Right renal pelvis (tissue), 4 donors: Measurements from ENCODE around the gene PAK2. TPM values are rescaled to one million over a fixed set of nuclear protein-coding genes. Genes with fewer than 3 reads are reported as not detected.
"Not testable (repeated sequence)": the region's sequence is repeated elsewhere in the genome, so short reads cannot be mapped to it uniquely, and the experiment has no call there.

ENCODE experiments used
- DNase-seq, 4 donors: peaks; one replicate each; pipeline ENCODE4 v3.0.0-alpha.2; 2013; ENCODE audit warnings: low read depth in 4 of 4, low spot score in 3 of 4, missing footprints in 1 of 4
- polyA plus RNA-seq, 4 donors: library from polyadenylated mRNA; unstranded; fragments of 120-200 nt; gene quantifications; one replicate each; pipeline ENCODE4 v1.2.1, GENCODE V29; 2013; ENCODE audit not compliant: insufficient read length in 4 of 4

PAK2 gene
- polyA plus RNA-seq, 4 donors = 70.8 to 83.7 (median 79.5) TPM

- no peak for DNase-seq
Measured at GRCh38 chr3:196735751-196736150, 3.9 kb upstream of the PAK2 start.

- no peak for DNase-seq
Measured at GRCh38 chr3:196736670-196737374, 2.8 kb upstream of the PAK2 start.

- DNase-seq = no peak
Measured at GRCh38 chr3:196737655-196738054, 2.0 kb upstream of the PAK2 start.

GRCh38 chr3:196740481-196741248 lies 1.0 kb downstream of the PAK2 start:
- DNase-seq = peak in 1 of 4 donors; percentile 40

- DNase-seq = peak in 1 of 4 donors; percentile 12
Measured at GRCh38 chr3:196741249-196741889, 1.7 kb downstream of the PAK2 start.

- not testable (repeated sequence) for DNase-seq
Measured at GRCh38 chr3:196743569-196743968, 3.9 kb downstream of the PAK2 start.

- no peak for DNase-seq
Measured at GRCh38 chr3:196749125-196749524, 9.5 kb downstream of the PAK2 start.

- no peak for DNase-seq
Measured at GRCh38 chr3:196753201-196753600, 13.5 kb downstream of the PAK2 start.

- DNase-seq = no peak
Measured at GRCh38 chr3:196754091-196754981, 14.7 kb downstream of the PAK2 start.

- no peak for DNase-seq
Measured at GRCh38 chr3:196756732-196757131, 17.1 kb downstream of the PAK2 start.

GRCh38 chr3:196757876-196758739 lies 18.5 kb downstream of the PAK2 start:
- DNase-seq = no peak

- DNase-seq = no peak
Measured at GRCh38 chr3:196763179-196763578, 23.5 kb downstream of the PAK2 start.

GRCh38 chr3:196765454-196765853 lies 25.8 kb downstream of the PAK2 start:
- no peak for DNase-seq

- no peak for DNase-seq
Measured at GRCh38 chr3:196771067-196771466, 31.4 kb downstream of the PAK2 start.

GRCh38 chr3:196772102-196772501 lies 32.4 kb downstream of the PAK2 start:
- DNase-seq = no peak

- DNase-seq = no peak
Measured at GRCh38 chr3:196772897-196773296, 33.2 kb downstream of the PAK2 start.

- DNase-seq = no peak
Measured at GRCh38 chr3:196774191-196774820, 34.6 kb downstream of the PAK2 start.

GRCh38 chr3:196774848-196775422 lies 35.3 kb downstream of the PAK2 start:
- DNase-seq = no peak

- no peak for DNase-seq
Measured at GRCh38 chr3:196775938-196776337, 36.3 kb downstream of the PAK2 start.
